Heart right ventricle (tissue), 16 donors: ENCODE data around the gene ITSN2. TPM values are rescaled to one million over a fixed set of nuclear protein-coding genes. Genes with fewer than 3 reads are reported as not detected.

Experiments used
- ATAC-seq, 8 donors: fragments of 200-7000 bp; cut with Tn5 transposase; one replicate each; pipeline ENCODE4 v1.9.1; 2020; ENCODE audit warnings: mild to moderate bottlenecking in 8 of 8, moderate library complexity in 8 of 8, moderate number of reproducible peaks in 1 of 8
- DNase-seq, 2 donors: peaks; one replicate each; pipeline ENCODE4 v3.0.0-alpha.2; 2020
- H3K27ac ChIP-seq, 10 donors: fragments of 200-600 bp; sonication (generic) in 2 of 10; one replicate each; pipeline versions ENCODE4 v1.5.0 to v1.8.0; 2020 to 2022; ENCODE audit warnings: mild to moderate bottlenecking in 3 of 10
- H3K27me3 ChIP-seq, 7 donors: fragments of 200-600 bp; one replicate each; pipeline ENCODE4 v1.8.0; 2021 to 2022; ENCODE audit warnings: mild to moderate bottlenecking in 2 of 7
- H3K36me3 ChIP-seq, 9 donors: fragments of 200-600 bp; sonication (generic) in 1 of 9; one replicate each; pipeline versions ENCODE4 v1.5.0 to v1.8.0; 2020 to 2022; ENCODE audit warnings: mild to moderate bottlenecking in 2 of 9
- H3K4me1 ChIP-seq, 9 donors: fragments of 200-600 bp; sonication (generic) in 1 of 9; one replicate each; pipeline versions ENCODE4 v1.5.0 to v1.8.0; 2020 to 2022; ENCODE audit warnings: mild to moderate bottlenecking in 4 of 9
- H3K4me3 ChIP-seq, 10 donors: fragments of 200-600 bp; sonication (generic) in 2 of 10; one replicate each; pipeline versions ENCODE4 v1.5.0 to v1.8.0; 2020 to 2022; ENCODE audit warnings: mild to moderate bottlenecking in 7 of 10, moderate library complexity in 2 of 10
- H3K9me3 ChIP-seq, 11 donors: fragments of 200-600 bp in 10 of 11; sonication (generic) in 2 of 11; one replicate each; pipeline versions ENCODE4 v1.5.0 to v1.8.0; 2013 to 2022; ENCODE audit warnings: mild to moderate bottlenecking in 2 of 11, control low read depth in 1 of 11, moderate library complexity in 1 of 11
- WGBS, 2 donors: extraction: QIAGEN DNeasy Blood & Tissue Kit; methylation state at CpG; one replicate each; pipeline ENCODE4 v1.1.7; 2013; ENCODE audit warnings: inconsistent platforms in 1 of 2; 5-methylcytosine and 5-hydroxymethylcytosine counted together
- intact Hi-C, 10 donors: fragments of 100-400 bp; cut with DNase I; formaldehyde crosslinking; loops; one replicate each; pipeline versions ENCODE4 v1.11.1 to v1.14.2; 2022
- polyA plus RNA-seq, 2 donors: library from polyadenylated mRNA; stranded (reverse); fragments of 200-250 nt; gene quantifications; one replicate each; pipeline ENCODE4 v1.2.3, GENCODE V29; 2013
- total RNA-seq, 10 donors: library from RNA; stranded (reverse); fragmentation: NEBNext Ultra II Directional in 3 of 10; extraction: Animal tissue kit (Norgen Biotek cat#: 25700) in 3 of 10; gene quantifications; one replicate each; pipeline versions ENCODE4 v1.2.1 to v1.2.4, GENCODE V29; 2021 to 2023
- TF ChIP-seq, protein P1 (sequence below), 9 donors: fragments of 200-600 bp; sonication (generic) in 2 of 9; IDR thresholded peaks; one replicate each; pipeline versions ENCODE4 v1.5.0 to v1.8.0; 2021 to 2022; ENCODE audit warnings: antibody characterized with exemption in 9 of 9, mild to moderate bottlenecking in 5 of 9, moderate library complexity in 1 of 9
- donor health status: Arrhythmogenic right ventricular cardiomyopathy.
- donor health status: ischemic (EF 13 %, LVEDD 7.1; RV severe dilation, severe dysfunction).
- donor health status: healthy with polysubstance abuse.
- donor health status: DM: no; HTN: yes; CAD: no.
- donor health status: DM: no; HTN: no; CAD: no.
- donor health status: ischemic (EF 25% LVEDD 6.9; RV normal size, moderate dysfunction).
- donor health status: ischemic (EF 25% LVEDD 5.7; RV mildly dilated, moderate dysfunction).
- donor health status: healthy.
- donor health status: DM: yes; HTN: yes; CAD: no.
- donor health status: Ischemic cardiomyopathy.
- donor health status: ischemic (EF 35%, LVEDD 5.7; RV mildly dilated, moderate dysfunction).
- donor health status: nonischemic (EF 11% LVEDD 7.7; RV severe dilation, severe dysfunction).
- donor health status: DM: yes; HTN: yes; CAD: no.
- donor health status: PGD.
- donor health status: ischemic (EF 29% LVEDD 5.4; RV normal size, mild dysfunction).
- donor health status: nonischemic (EF 23%, LVEDD 6.1; RV moderate dilation, normal function).

Gene ITSN2
- total and polyA plus RNA-seq, 12 donors = 16.8 to 49.8 (median 38.2) TPM

DNA sequence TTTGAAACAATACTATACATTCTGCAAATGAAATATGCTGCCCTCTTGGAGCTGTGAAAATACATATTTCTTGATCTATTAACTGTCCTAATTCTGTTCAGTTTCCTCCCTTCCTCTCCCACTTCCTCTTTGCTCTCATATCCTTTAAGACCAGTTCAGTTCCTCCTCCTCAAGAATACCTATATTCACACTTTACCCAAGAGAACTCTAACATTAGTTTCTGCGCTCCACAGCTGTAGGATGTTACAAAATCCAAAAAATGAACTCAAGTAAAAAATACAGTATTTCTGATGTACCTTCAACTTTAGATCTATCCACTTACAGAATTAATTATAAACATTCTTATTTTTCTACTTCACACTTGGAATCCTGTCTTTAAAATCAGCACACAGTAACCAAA, 5.4 kb downstream of the ITSN2 start:
- intact Hi-C loops = loop anchor here in 1 of 10 donors (10.0 kb wide), 1 partner anchor 50 kb away; no protein-coding TSS in a partner anchor
- Histone ChIP-seq H3K4me3 (no peak overlapping the region), H3K27ac (peak overlapping the region in 3 of 10 donors; percentile 31 to 51 (median 48)), H3K9me3 (no peaks in the 10 kb centered on the region), H3K27me3 (no peaks in the 10 kb centered on the region), H3K4me1 (peaks cover 6 to 79% (median 73%) of the 10 kb centered on the region in 9 donors), H3K36me3 (no peaks in the 10 kb centered on the region)
- ATAC-seq (no peak), DNase-seq (no peak)
- TF ChIP-seq, protein P1, sequence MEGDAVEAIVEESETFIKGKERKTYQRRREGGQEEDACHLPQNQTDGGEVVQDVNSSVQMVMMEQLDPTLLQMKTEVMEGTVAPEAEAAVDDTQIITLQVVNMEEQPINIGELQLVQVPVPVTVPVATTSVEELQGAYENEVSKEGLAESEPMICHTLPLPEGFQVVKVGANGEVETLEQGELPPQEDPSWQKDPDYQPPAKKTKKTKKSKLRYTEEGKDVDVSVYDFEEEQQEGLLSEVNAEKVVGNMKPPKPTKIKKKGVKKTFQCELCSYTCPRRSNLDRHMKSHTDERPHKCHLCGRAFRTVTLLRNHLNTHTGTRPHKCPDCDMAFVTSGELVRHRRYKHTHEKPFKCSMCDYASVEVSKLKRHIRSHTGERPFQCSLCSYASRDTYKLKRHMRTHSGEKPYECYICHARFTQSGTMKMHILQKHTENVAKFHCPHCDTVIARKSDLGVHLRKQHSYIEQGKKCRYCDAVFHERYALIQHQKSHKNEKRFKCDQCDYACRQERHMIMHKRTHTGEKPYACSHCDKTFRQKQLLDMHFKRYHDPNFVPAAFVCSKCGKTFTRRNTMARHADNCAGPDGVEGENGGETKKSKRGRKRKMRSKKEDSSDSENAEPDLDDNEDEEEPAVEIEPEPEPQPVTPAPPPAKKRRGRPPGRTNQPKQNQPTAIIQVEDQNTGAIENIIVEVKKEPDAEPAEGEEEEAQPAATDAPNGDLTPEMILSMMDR (IDR thresholded peaks at IDR 0.05) = no peak
- 81 to 85% methylated on average over 1 of the region's 1 CpG for WGBS, 2 donors

DNA sequence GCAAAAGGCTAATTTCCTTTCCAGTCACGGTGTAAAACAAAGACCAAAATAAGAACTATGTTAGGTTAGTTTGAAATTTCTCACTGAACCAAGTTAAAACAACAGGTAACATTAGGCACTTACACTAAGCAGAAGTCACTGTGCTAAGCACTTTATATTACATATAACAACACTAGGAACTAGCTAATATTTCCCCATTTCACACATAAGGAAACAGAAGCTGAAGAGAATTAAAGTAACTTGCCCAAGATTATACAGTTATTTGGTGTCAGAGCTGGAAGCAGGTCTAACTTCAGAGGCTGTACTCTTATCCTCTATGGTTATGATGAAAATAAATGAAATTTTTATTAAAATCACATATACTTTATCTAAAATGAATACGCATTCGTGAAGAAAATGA, 5.9 kb downstream of the ITSN2 start:
- Histone ChIP-seq H3K4me3 (no peak overlapping the region), H3K4me1 (peaks cover 6 to 84% (median 78%) of the 10 kb centered on the region in 9 donors), H3K27me3 (no peaks in the 10 kb centered on the region), H3K36me3 (no peaks in the 10 kb centered on the region), H3K9me3 (no peaks in the 10 kb centered on the region), H3K27ac (peak overlapping the region in 5 of 10 donors; percentile 2 to 48 (median 31))
- no peak for ATAC-seq
- WGBS, 2 donors = 67 to 70% methylated on average over 3 of the region's 3 CpGs
- TF ChIP-seq, protein P1 (IDR thresholded peaks at IDR 0.05) = no peak
- intact Hi-C loops = loop anchor here in 1 of 10 donors (10.0 kb wide), 1 partner anchor 50 kb away; no protein-coding TSS in a partner anchor
- DNase-seq = no peak

DNA sequence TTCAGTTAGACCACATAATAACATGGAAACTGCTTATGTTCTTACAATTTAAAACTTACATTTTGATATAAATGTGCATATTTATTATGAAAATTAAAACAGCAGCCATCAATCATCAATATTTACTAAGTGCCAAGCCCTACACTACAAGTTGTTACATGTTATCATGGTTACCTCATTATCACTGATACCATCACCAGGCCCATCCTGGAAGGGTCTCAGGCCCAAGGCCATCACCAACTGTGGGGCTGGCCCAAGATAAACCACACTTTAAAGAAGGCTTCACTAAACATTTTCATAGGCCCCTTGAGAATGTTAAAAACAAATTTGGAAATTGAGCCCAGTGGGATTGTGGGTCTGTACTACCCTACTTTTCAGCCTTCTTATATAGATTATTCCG, 6.4 kb downstream of the ITSN2 start:
- Histone ChIP-seq H3K9me3 (no peaks in the 10 kb centered on the region), H3K36me3 (no peaks in the 10 kb centered on the region), H3K4me1 (peaks cover 6 to 81% (median 74%) of the 10 kb centered on the region in 9 donors), H3K27me3 (no peaks in the 10 kb centered on the region), H3K4me3 (no peak overlapping the region), H3K27ac (peak overlapping the region in 5 of 10 donors; percentile 2 to 48 (median 31))
- 76 to 85% methylated on average over 1 of the region's 1 CpG for WGBS, 2 donors
- TF ChIP-seq, protein P1 (IDR thresholded peaks at IDR 0.05) = no peak
- ATAC-seq (no peak), DNase-seq (no peak)
- intact Hi-C loops = loop anchor here in 2 of 10 donors (2.0 to 10.0 kb wide), 2 partner anchors 49 kb away; no protein-coding TSS in a partner anchor

DNA sequence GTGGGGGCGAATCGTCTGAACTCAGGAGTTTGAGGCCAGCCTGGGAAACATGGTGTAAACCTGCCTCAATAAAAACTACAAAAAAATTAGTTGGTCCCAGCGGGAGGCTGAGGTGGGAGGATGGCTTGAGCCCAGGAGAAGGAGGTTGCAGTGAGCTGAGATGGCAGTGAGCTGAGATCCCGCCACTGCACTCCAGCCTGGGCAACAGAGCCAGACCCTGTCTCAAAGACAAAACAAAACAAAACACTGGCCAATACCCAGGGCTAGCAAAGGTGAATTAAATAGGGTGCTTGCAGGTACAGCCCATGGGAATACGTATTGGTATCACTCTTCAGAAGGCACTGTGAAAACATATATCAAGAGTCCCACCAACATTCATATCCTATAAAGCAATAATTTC, 7.0 kb downstream of the ITSN2 start:
- TF ChIP-seq, protein P1 (IDR thresholded peaks at IDR 0.05) = no peak
- Histone ChIP-seq H3K27me3 (no peaks in the 10 kb centered on the region), H3K36me3 (no peaks in the 10 kb centered on the region), H3K4me1 (peaks cover 4 to 81% (median 68%) of the 10 kb centered on the region in 9 donors), H3K9me3 (no peaks in the 10 kb centered on the region), H3K27ac (peak overlapping the region in 3 of 10 donors; percentile 12 to 31 (median 21)), H3K4me3 (no peak overlapping the region)
- DNase-seq (no peak), ATAC-seq (no peak)
- intact Hi-C loops = loop anchor here in 2 of 10 donors (2.0 to 10.0 kb wide), 2 partner anchors 49 kb away; no protein-coding TSS in a partner anchor
- WGBS, 2 donors = 75 to 84% methylated on average over 5 of the region's 5 CpGs
